IPS-18a (cell line): ENCODE measurements around the gene RPS3A.
"Not testable (repeated sequence)": the region's sequence is repeated elsewhere in the genome, so short reads cannot be mapped to it uniquely, and the experiment has no call there.

Experiments
- H3K27ac ChIP-seq: one replicate; pipeline ENCODE4 v1.5.1; 2013; ENCODE audit warnings: low read length
- H3K27me3 ChIP-seq: one replicate; pipeline ENCODE4 v1.6.1; 2013; ENCODE audit warnings: mild to moderate bottlenecking, low read length; ENCODE audit not compliant: control insufficient read depth, insufficient read depth
- H3K36me3 ChIP-seq: one replicate; pipeline ENCODE4 v1.6.1; 2013; ENCODE audit warnings: low read depth, low read length; ENCODE audit not compliant: control insufficient read depth
- H3K4me1 ChIP-seq: one replicate; pipeline ENCODE4 v1.6.1; 2013; ENCODE audit warnings: low read depth, low read length; ENCODE audit not compliant: control insufficient read depth
- H3K4me3 ChIP-seq: one replicate; pipeline ENCODE4 v1.5.1; 2013; ENCODE audit warnings: low read length
- H3K9ac ChIP-seq: one replicate; pipeline ENCODE4 v1.6.1; 2013; ENCODE audit warnings: mild to moderate bottlenecking, low read length, moderate library complexity
- H3K9me3 ChIP-seq: one replicate; pipeline ENCODE4 v1.6.1; 2013; ENCODE audit warnings: low read depth, low read length; ENCODE audit not compliant: control insufficient read depth

Gene RPS3A

GRCh38 chr4:151099229-151099975 lies at the start of gene RPS3A:
TSS of gene RPS3A (plus strand) at chr4:151099628. CDS start at chr4:151099653, 25 bp downstream.
- Histone ChIP-seq H3K9ac (peak within 1 kb of the TSS; percentile 99), H3K27ac (peak within 1 kb of the TSS; percentile 75), H3K9me3 (no peaks in the 10 kb centered on the region), H3K36me3 (peaks cover 40% of the 10 kb centered on the region), H3K4me3 (peak within 1 kb of the TSS; percentile 81), H3K4me1 (peaks cover 6% of the 10 kb centered on the region), H3K27me3 (no peaks in the 10 kb centered on the region)

- no peak overlapping the region for H3K9ac ChIP-seq
- H3K4me1 ChIP-seq = peaks cover 7% of the 10 kb centered on the region
- H3K36me3 ChIP-seq = no peaks in the 10 kb centered on the region
- no peaks in the 10 kb centered on the region for H3K9me3 ChIP-seq
- H3K27me3 ChIP-seq = no peaks in the 10 kb centered on the region
- no peak overlapping the region for H3K4me3 ChIP-seq
- no peak overlapping the region for H3K27ac ChIP-seq
These were observed 46.6 kb upstream of the RPS3A start for GRCh38 chr4:151052785-151053184.

- Histone ChIP-seq H3K4me3 (no peak overlapping the region), H3K4me1 (no peaks in the 10 kb centered on the region), H3K36me3 (no peaks in the 10 kb centered on the region), H3K9me3 (no peaks in the 10 kb centered on the region), H3K27ac (no peak overlapping the region), H3K9ac (no peak overlapping the region), H3K27me3 (no peaks in the 10 kb centered on the region)
These were observed 43.9 kb upstream of the RPS3A start for GRCh38 chr4:151055539-151055938.

- H3K4me3 ChIP-seq, H3K9me3 ChIP-seq, H3K9ac ChIP-seq, H3K4me1 ChIP-seq, H3K36me3 ChIP-seq, H3K27ac ChIP-seq, H3K27me3 ChIP-seq: not testable (repeated sequence)
These were observed 36.3 kb upstream of the RPS3A start for GRCh38 chr4:151063143-151063542.

- no peaks in the 10 kb centered on the region for H3K36me3 ChIP-seq
These were observed 32.0 kb upstream of the RPS3A start for GRCh38 chr4:151067316-151067970.

GRCh38 chr4:151074416-151074916 lies 25.0 kb upstream of the RPS3A start:
- no peaks in the 10 kb centered on the region for H3K4me1 ChIP-seq
- no peak overlapping the region for H3K27ac ChIP-seq
- no peaks in the 10 kb centered on the region for H3K27me3 ChIP-seq
- H3K4me3 ChIP-seq = no peak overlapping the region
- no peak overlapping the region for H3K9ac ChIP-seq
- no peaks in the 10 kb centered on the region for H3K36me3 ChIP-seq
- no peaks in the 10 kb centered on the region for H3K9me3 ChIP-seq

More at GRCh38 chr4:151067316-151067970, 32.0 kb upstream of the RPS3A start:
- H3K4me3 ChIP-seq = no peak overlapping the region
- no peaks in the 10 kb centered on the region for H3K9me3 ChIP-seq
- H3K9ac ChIP-seq = no peak overlapping the region
- no peaks in the 10 kb centered on the region for H3K4me1 ChIP-seq
- no peak overlapping the region for H3K27ac ChIP-seq
- no peaks in the 10 kb centered on the region for H3K27me3 ChIP-seq

GRCh38 chr4:151077978-151078377 lies 21.4 kb upstream of the RPS3A start:
- H3K9ac ChIP-seq, H3K4me1 ChIP-seq, H3K27ac ChIP-seq, H3K9me3 ChIP-seq, H3K27me3 ChIP-seq, H3K4me3 ChIP-seq, H3K36me3 ChIP-seq: not testable (repeated sequence)

GRCh38 chr4:151087467-151087866 lies 12.0 kb upstream of the RPS3A start:
- no peak overlapping the region for H3K4me3 ChIP-seq
- H3K4me1 ChIP-seq = peaks cover 9% of the 10 kb centered on the region
- H3K27ac ChIP-seq = no peak overlapping the region
- H3K9me3 ChIP-seq = no peaks in the 10 kb centered on the region
- H3K36me3 ChIP-seq = no peaks in the 10 kb centered on the region
- H3K9ac ChIP-seq = no peak overlapping the region
- H3K27me3 ChIP-seq = no peaks in the 10 kb centered on the region

GRCh38 chr4:151091047-151091446 lies 8.4 kb upstream of the RPS3A start:
- H3K9ac ChIP-seq = no peak overlapping the region
- H3K9me3 ChIP-seq = no peaks in the 10 kb centered on the region
- H3K4me1 ChIP-seq = peaks cover 9% of the 10 kb centered on the region
- no peak overlapping the region for H3K4me3 ChIP-seq
- H3K27ac ChIP-seq = no peak overlapping the region
- H3K36me3 ChIP-seq = no peaks in the 10 kb centered on the region
- no peaks in the 10 kb centered on the region for H3K27me3 ChIP-seq

GRCh38 chr4:151092488-151092887 lies 6.9 kb upstream of the RPS3A start:
- Histone ChIP-seq H3K27ac (no peak overlapping the region), H3K9me3 (no peaks in the 10 kb centered on the region), H3K4me3 (no peak overlapping the region), H3K9ac (no peak overlapping the region), H3K27me3 (no peaks in the 10 kb centered on the region), H3K4me1 (peaks cover 6% of the 10 kb centered on the region), H3K36me3 (no peaks in the 10 kb centered on the region)

- H3K27ac ChIP-seq = no peak overlapping the region
- no peak overlapping the region for H3K4me3 ChIP-seq
- H3K9ac ChIP-seq = no peak overlapping the region
- H3K36me3 ChIP-seq = no peaks in the 10 kb centered on the region
- no peaks in the 10 kb centered on the region for H3K9me3 ChIP-seq
- no peaks in the 10 kb centered on the region for H3K4me1 ChIP-seq
- no peaks in the 10 kb centered on the region for H3K27me3 ChIP-seq
These were observed 6.2 kb upstream of the RPS3A start for GRCh38 chr4:151093203-151093602.
